HEK293T (cell line): Measurements from ENCODE around the gene TBC1D14.

Experiments used
- CTCF ChIA-PET: fragments of 350-600 bp; formaldehyde crosslinking; extraction: SDS; loops from one replicate; lab custom pipeline; 2021; ENCODE audit warnings: antibody characterized with exemption, inconsistent platforms; lab: Yijun Ruan, JAX
- POLR2A ChIA-PET: fragments of 350-600 bp; formaldehyde crosslinking; extraction: SDS; loops from one replicate; lab custom pipeline; 2020; ENCODE audit warnings: antibody characterized with exemption, inconsistent platforms; lab: Yijun Ruan, JAX
- DNase-seq: peaks from one replicate; pipeline ENCODE4 v3.0.0; 2012; ENCODE audit warnings: mixed read lengths; ENCODE audit errors: extremely low spot score
- ARNT ChIP-seq: fragments of 450-650 bp; IDR thresholded peaks from 2 replicates; pipeline ENCODE4 v1.6.1; 2017; ENCODE audit warnings: mild to moderate bottlenecking
- BHLHE40 ChIP-seq: fragments of 450-650 bp; IDR thresholded peaks from 2 replicates; pipeline ENCODE4 v1.6.1; 2016; ENCODE audit warnings: mild to moderate bottlenecking, moderate library complexity, borderline replicate concordance
- CTBP1 ChIP-seq: fragments of 450-650 bp; IDR thresholded peaks from 2 replicates; pipeline ENCODE4 v1.6.1; 2016; ENCODE audit warnings: borderline replicate concordance
- ELF4 ChIP-seq: fragments of 450-650 bp; IDR thresholded peaks from 2 replicates; pipeline ENCODE4 v1.6.1; 2017; ENCODE audit warnings: antibody characterized with exemption
- FOXA1 ChIP-seq: fragments of 450-650 bp; IDR thresholded peaks from 2 replicates; pipeline ENCODE4 v1.6.1; 2016; ENCODE audit warnings: mild to moderate bottlenecking
- FOXK2 ChIP-seq: fragments of 450-650 bp; IDR thresholded peaks from 2 replicates; pipeline ENCODE4 v1.6.1; 2016; ENCODE audit warnings: mild to moderate bottlenecking
- FOXM1 ChIP-seq: fragments of 450-650 bp; IDR thresholded peaks from 2 replicates; pipeline ENCODE4 v1.6.1; 2017; ENCODE audit warnings: mild to moderate bottlenecking, borderline replicate concordance
- HDGF ChIP-seq: fragments of 450-650 bp; IDR thresholded peaks from 2 replicates; pipeline ENCODE4 v1.6.1; 2017; ENCODE audit warnings: antibody characterized with exemption, borderline replicate concordance
- L3MBTL2 ChIP-seq: fragments of 450-650 bp; conservative IDR thresholded peaks from 2 replicates; pipeline ENCODE4 v1.6.1; 2016; ENCODE audit warnings: mild to moderate bottlenecking
- LEF1 ChIP-seq: fragments of 450-650 bp; IDR thresholded peaks from 2 replicates; pipeline ENCODE4 v1.6.1; 2017; ENCODE audit warnings: mild to moderate bottlenecking, borderline replicate concordance
- NFRKB ChIP-seq: fragments of 450-650 bp; IDR thresholded peaks from 2 replicates; pipeline ENCODE4 v1.6.1; 2016; ENCODE audit warnings: mild to moderate bottlenecking, moderate library complexity
- PKNOX1 ChIP-seq: fragments of 450-650 bp; IDR thresholded peaks from 2 replicates; pipeline ENCODE4 v1.6.1; 2016
- SP1 ChIP-seq: fragments of 450-650 bp; IDR thresholded peaks from 2 replicates; pipeline ENCODE4 v1.6.1; 2017
- SUZ12 ChIP-seq: fragments of 450-650 bp; IDR thresholded peaks from 2 replicates; pipeline ENCODE4 v1.6.1; 2016; ENCODE audit warnings: mild to moderate bottlenecking
- TARDBP ChIP-seq: fragments of 450-650 bp; IDR thresholded peaks from 2 replicates; pipeline ENCODE4 v1.6.1; 2016
- ZNF384 ChIP-seq: fragments of 450-650 bp; IDR thresholded peaks from 2 replicates; pipeline ENCODE4 v1.6.1; 2016

The TBC1D14 gene

GRCh38 chr4:6933691-6934430, 24.2 kb downstream of the TBC1D14 start:
- no peak for DNase-seq
- no peak for TF ChIP-seq PKNOX1
- TF ChIP-seq L3MBTL2 = no peak
- no peak for TF ChIP-seq SP1
- no peak for TF ChIP-seq ELF4
- TF ChIP-seq HDGF = no peak
- TF ChIP-seq NFRKB = no peak
- TF ChIP-seq ZNF384 = no peak
- TF ChIP-seq FOXA1 = no peak
- no peak for TF ChIP-seq TARDBP
- no peak for TF ChIP-seq FOXM1
- TF ChIP-seq LEF1 = no peak
- no peak for TF ChIP-seq CTBP1
- TF ChIP-seq SUZ12 = no peak
- POLR2A ChIA-PET = no interaction called here
- CTCF ChIA-PET = no interaction called here

- ChIA-PET POLR2A (no interaction called here), CTCF (no interaction called here)
- TF ChIP-seq SP1 (no peak), FOXM1 (no peak)
- DNase-seq = no peak
Measured at GRCh38 chr4:6935965-6936364, 26.3 kb downstream of the TBC1D14 start.

GRCh38 chr4:6937201-6937600, 27.6 kb downstream of the TBC1D14 start:
- TF ChIP-seq FOXA1 = no peak
- TF ChIP-seq PKNOX1 = no peak
- TF ChIP-seq FOXK2 = no peak
- no peak for TF ChIP-seq FOXM1
- TF ChIP-seq LEF1 = no peak
- TF ChIP-seq ELF4 = no peak
- TF ChIP-seq SP1 = no peak
- TF ChIP-seq BHLHE40 = no peak
- no peak for TF ChIP-seq SUZ12
- no peak for TF ChIP-seq NFRKB
- no peak for TF ChIP-seq CTBP1
- no peak for TF ChIP-seq HDGF
- no peak for TF ChIP-seq TARDBP
- TF ChIP-seq L3MBTL2 = no peak
- ChIA-PET POLR2A (no interaction called here), CTCF (no interaction called here)
- no peak for DNase-seq

GRCh38 chr4:6937754-6938153, 28.1 kb downstream of the TBC1D14 start:
- ChIA-PET CTCF (no interaction called here), POLR2A (interaction anchor here (0.7 kb wide), 1 partner anchor 29 kb away, joined by 3 read pairs; no protein-coding TSS in a partner anchor)
- TF ChIP-seq ZNF384 (no peak), ELF4 (no peak)
- DNase-seq = no peak

- ChIA-PET POLR2A (interaction anchor here (0.7 kb wide), 1 partner anchor 29 kb away, joined by 3 read pairs; no protein-coding TSS in a partner anchor), CTCF (no interaction called here)
- no peak for DNase-seq
- no peak for TF ChIP-seq NFRKB
- no peak for TF ChIP-seq CTBP1
- TF ChIP-seq L3MBTL2 = no peak
- TF ChIP-seq BHLHE40 = no peak
- no peak for TF ChIP-seq PKNOX1
- TF ChIP-seq FOXA1 = no peak
- TF ChIP-seq LEF1 = no peak
- no peak for TF ChIP-seq ARNT
- TF ChIP-seq ZNF384 = no peak
- no peak for TF ChIP-seq ELF4
- no peak for TF ChIP-seq TARDBP
- TF ChIP-seq SP1 = no peak
- no peak for TF ChIP-seq FOXK2
- no peak for TF ChIP-seq HDGF
- no peak for TF ChIP-seq SUZ12
- no peak for TF ChIP-seq FOXM1
Measured at GRCh38 chr4:6938237-6938636, 28.6 kb downstream of the TBC1D14 start.

- TF ChIP-seq SP1 (no peak), HDGF (no peak), CTBP1 (no peak), LEF1 (no peak), BHLHE40 (no peak), SUZ12 (no peak)
- no peak for DNase-seq
- ChIA-PET CTCF (no interaction called here), POLR2A (no interaction called here)
Measured at GRCh38 chr4:6938647-6939271, 29.1 kb downstream of the TBC1D14 start.
